DND-41 (cell line): ENCODE data around the gene RAB37.

Source experiments
- ATAC-seq: fragments of 200-7000 bp; cut with Tn5 transposase; 3 replicates; pipeline ENCODE4 v1.9.1; 2021; ENCODE audit warnings: low read depth; ENCODE audit not compliant: insufficient read depth
- DNase-seq: peaks from one replicate; pipeline ENCODE4 v3.0.0-alpha.2; 2020
- H2AFZ ChIP-seq: 2 replicates; pipeline ENCODE4 v1.6.0; 2012; ENCODE audit warnings: low read depth, low read length
- H3K27ac ChIP-seq: 2 replicates; pipeline ENCODE4 v1.5.1; 2012; ENCODE audit warnings: low read length, inconsistent platforms
- H3K27me3 ChIP-seq: fragments of 200-600 bp; sonication (generic); 2 replicates; pipeline ENCODE4 v1.6.0; 2012; ENCODE audit warnings: low read length, mild to moderate bottlenecking, inconsistent platforms; ENCODE audit not compliant: insufficient read depth, poor library complexity
- H3K36me3 ChIP-seq: 2 replicates; pipeline ENCODE4 v1.5.1; 2012; ENCODE audit warnings: low read length, inconsistent platforms; ENCODE audit not compliant: insufficient read depth
- H3K4me1 ChIP-seq: 2 replicates; pipeline ENCODE4 v1.5.1; 2012; ENCODE audit warnings: mild to moderate bottlenecking, low read length; ENCODE audit not compliant: insufficient read depth
- H3K4me2 ChIP-seq: 2 replicates; pipeline ENCODE4 v1.6.0; 2012; ENCODE audit warnings: mild to moderate bottlenecking, moderate library complexity, low read length, inconsistent platforms; ENCODE audit not compliant: insufficient read depth
- H3K4me3 ChIP-seq, 2 experiments: fragments of 200-600 bp in 1 of 2; shearing (Covaris generic) in 1 of 2; 2 replicates each; pipeline ENCODE4 v1.5.1; 2012 to 2016; ENCODE audit warnings: inconsistent platforms in 2 of 2, low read length in 2 of 2, mild to moderate bottlenecking in 2 of 2, low read depth in 1 of 2, moderate library complexity in 1 of 2
- H3K79me2 ChIP-seq: 2 replicates; pipeline ENCODE4 v1.6.0; 2012; ENCODE audit warnings: low read length, inconsistent platforms; ENCODE audit not compliant: insufficient read depth
- H3K9ac ChIP-seq: 2 replicates; pipeline ENCODE4 v1.6.0; 2012; ENCODE audit warnings: low read depth, mild to moderate bottlenecking, inconsistent platforms, low read length, moderate library complexity
- H3K9me3 ChIP-seq: 2 replicates; pipeline ENCODE4 v1.5.1; 2012; ENCODE audit warnings: low read length, moderate library complexity, mild to moderate bottlenecking, inconsistent platforms; ENCODE audit not compliant: insufficient read depth, severe bottlenecking
- H4K20me1 ChIP-seq: 2 replicates; pipeline ENCODE4 v1.6.0; 2012; ENCODE audit warnings: low read length; ENCODE audit not compliant: insufficient read depth
- EZH2 ChIP-seq: IDR thresholded peaks from 3 replicates; pipeline ENCODE4 v1.6.1; 2012; ENCODE audit warnings: borderline replicate concordance, low read depth, mild to moderate bottlenecking, moderate library complexity, low read length, inconsistent platforms; ENCODE audit not compliant: severe bottlenecking
- TF ChIP-seq, protein P1 (sequence below): IDR thresholded peaks from 2 replicates; pipeline ENCODE4 v1.5.1; 2012; ENCODE audit warnings: borderline replicate concordance, low read length, moderate library complexity, mild to moderate bottlenecking; ENCODE audit not compliant: poor library complexity, severe bottlenecking; ENCODE audit errors: extremely low read depth

RAB37 gene

DNA sequence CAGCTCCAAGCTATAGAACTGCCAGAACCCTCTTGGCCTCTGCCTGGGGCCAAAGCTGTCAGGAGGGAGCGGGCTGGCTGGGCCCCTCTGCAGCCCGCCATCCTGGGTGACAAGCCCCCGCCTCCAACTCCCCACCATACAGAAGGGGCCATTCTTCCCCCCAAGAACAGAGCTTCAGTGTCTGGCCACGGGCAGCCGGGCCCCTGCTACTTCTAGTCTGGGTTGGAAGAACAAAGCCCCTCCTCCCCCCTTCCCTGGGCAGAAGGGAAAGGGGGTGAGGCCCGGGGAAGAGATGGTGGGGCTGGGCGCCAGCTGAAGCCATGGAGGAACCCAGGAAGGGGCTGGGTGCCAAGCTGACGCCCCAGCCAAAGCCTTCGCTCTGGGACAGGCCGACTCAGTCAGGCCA is 30.1 kb downstream of the RAB37 start:
- peak overlapping the region; percentile 10; the same call in 1 of the 2 replicates for H3K27ac ChIP-seq
- no peak overlapping the region for H3K4me2 ChIP-seq
- H2AFZ ChIP-seq, result no peak overlapping the region
- peaks cover 79% of the 10 kb centered on the region for H4K20me1 ChIP-seq
- TF ChIP-seq, protein P1, sequence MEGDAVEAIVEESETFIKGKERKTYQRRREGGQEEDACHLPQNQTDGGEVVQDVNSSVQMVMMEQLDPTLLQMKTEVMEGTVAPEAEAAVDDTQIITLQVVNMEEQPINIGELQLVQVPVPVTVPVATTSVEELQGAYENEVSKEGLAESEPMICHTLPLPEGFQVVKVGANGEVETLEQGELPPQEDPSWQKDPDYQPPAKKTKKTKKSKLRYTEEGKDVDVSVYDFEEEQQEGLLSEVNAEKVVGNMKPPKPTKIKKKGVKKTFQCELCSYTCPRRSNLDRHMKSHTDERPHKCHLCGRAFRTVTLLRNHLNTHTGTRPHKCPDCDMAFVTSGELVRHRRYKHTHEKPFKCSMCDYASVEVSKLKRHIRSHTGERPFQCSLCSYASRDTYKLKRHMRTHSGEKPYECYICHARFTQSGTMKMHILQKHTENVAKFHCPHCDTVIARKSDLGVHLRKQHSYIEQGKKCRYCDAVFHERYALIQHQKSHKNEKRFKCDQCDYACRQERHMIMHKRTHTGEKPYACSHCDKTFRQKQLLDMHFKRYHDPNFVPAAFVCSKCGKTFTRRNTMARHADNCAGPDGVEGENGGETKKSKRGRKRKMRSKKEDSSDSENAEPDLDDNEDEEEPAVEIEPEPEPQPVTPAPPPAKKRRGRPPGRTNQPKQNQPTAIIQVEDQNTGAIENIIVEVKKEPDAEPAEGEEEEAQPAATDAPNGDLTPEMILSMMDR, result no peak
- no peak for TF ChIP-seq EZH2
- DNase-seq (no peak), ATAC-seq (no peak)
- H3K4me1 ChIP-seq, result no peaks in the 10 kb centered on the region
- H3K36me3 ChIP-seq, result peaks cover 88% of the 10 kb centered on the region
- peaks cover 44% of the 10 kb centered on the region for H3K79me2 ChIP-seq
- no peaks in the 10 kb centered on the region for H3K9me3 ChIP-seq
- no peak overlapping the region for H3K9ac ChIP-seq
- no peak overlapping the region for H3K4me3 ChIP-seq
- no peaks in the 10 kb centered on the region for H3K27me3 ChIP-seq

DNA sequence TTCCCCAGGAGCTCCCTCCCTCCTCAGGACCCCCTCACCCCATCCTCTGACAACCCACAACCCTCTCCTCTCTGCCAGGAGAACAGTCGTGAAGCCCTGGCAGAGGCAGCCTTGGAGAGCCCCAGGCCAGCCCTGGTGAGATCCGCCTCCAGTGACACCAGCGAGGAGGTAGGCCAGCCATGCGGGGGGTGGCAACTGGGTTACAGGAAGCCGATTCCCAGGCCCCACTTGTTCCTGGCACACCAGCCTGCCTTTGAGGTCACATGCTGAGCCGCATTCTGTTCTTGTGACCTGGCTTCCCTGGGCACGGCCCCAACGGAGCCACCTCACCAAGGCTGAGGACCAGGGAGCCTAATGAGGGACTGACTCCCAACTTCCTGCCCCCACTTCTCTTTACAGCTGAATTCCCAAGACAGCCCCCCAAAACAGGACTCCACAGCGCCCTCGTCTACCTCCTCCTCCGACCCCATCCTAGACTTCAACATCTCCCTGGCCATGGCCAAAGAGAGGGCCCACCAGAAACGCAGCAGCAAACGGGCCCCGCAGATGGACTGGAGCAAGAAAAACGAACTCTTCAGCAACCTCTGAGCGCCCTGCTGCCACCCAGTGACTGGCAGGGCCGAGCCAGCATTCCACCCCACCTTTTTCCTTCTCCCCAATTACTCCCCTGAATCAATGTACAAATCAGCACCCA is 31.2 kb downstream of the RAB37 start:
- TF ChIP-seq, protein P1, result no peak
- TF ChIP-seq EZH2, result no peak
- peaks cover 95% of the 10 kb centered on the region for H3K36me3 ChIP-seq
- H3K4me2 ChIP-seq, result no peak overlapping the region
- no peaks in the 10 kb centered on the region for H3K4me1 ChIP-seq
- H3K27ac ChIP-seq, result no peak overlapping the region
- ATAC-seq (no peak), DNase-seq (no peak)
- H3K4me3 ChIP-seq, result no peak overlapping the region
- H3K9me3 ChIP-seq, result no peaks in the 10 kb centered on the region
- peaks cover 79% of the 10 kb centered on the region for H4K20me1 ChIP-seq
- no peak overlapping the region for H3K9ac ChIP-seq
- no peak overlapping the region for H2AFZ ChIP-seq
- H3K27me3 ChIP-seq, result no peaks in the 10 kb centered on the region
- H3K79me2 ChIP-seq, result peaks cover 35% of the 10 kb centered on the region

DNA sequence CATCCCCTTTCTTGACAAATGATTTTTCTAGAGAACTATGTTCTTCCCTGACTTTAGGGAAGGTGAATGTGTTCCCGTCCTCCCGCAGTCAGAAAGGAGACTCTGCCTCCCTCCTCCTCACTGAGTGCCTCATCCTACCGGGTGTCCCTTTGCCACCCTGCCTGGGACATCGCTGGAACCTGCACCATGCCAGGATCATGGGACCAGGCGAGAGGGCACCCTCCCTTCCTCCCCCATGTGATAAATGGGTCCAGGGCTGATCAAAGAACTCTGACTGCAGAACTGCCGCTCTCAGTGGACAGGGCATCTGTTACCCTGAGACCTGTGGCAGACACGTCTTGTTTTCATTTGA is 31.7 kb downstream of the RAB37 start:
- H3K9me3 ChIP-seq, result no peaks in the 10 kb centered on the region
- ATAC-seq (no peak), DNase-seq (no peak)
- H4K20me1 ChIP-seq, result peaks cover 79% of the 10 kb centered on the region
- H3K27me3 ChIP-seq, result no peaks in the 10 kb centered on the region
- H3K4me2 ChIP-seq, result no peak overlapping the region
- H3K27ac ChIP-seq, result no peak overlapping the region
- no peak overlapping the region for H3K9ac ChIP-seq
- no peak overlapping the region for H3K4me3 ChIP-seq
- H2AFZ ChIP-seq, result no peak overlapping the region
- peaks cover 34% of the 10 kb centered on the region for H3K79me2 ChIP-seq
- H3K36me3 ChIP-seq, result peaks cover 95% of the 10 kb centered on the region
- H3K4me1 ChIP-seq, result peaks cover 3% of the 10 kb centered on the region; the same call in 1 of the 2 replicates
- no peak for TF ChIP-seq EZH2
- TF ChIP-seq, protein P1, result no peak
